Caco-2 (cell line): ENCODE measurements around the gene PNMA8A. TPM values are rescaled to one million over a fixed set of nuclear protein-coding genes. Genes with fewer than 3 reads are reported as not detected.

ENCODE experiments used
- BruUV-seq: library from RNA; stranded (reverse); fragments of 400-500 nt; replicated peaks from 2 replicates; lab custom pipeline; 2021; lab: Mats Ljungman, UMichigan
- CTCF ChIA-PET: fragments of 300-600 bp; sonication (Branson Sonifier 250); formaldehyde crosslinking; loops from one replicate; lab custom pipeline; 2022; ENCODE audit warnings: antibody characterized with exemption; lab: Charles Lee
- POLR2A ChIA-PET: fragments of 300-600 bp; sonication (Branson Sonifier 250); formaldehyde crosslinking; loops from one replicate; lab custom pipeline; 2022; ENCODE audit warnings: antibody characterized with exemption; lab: Charles Lee
- DNase-seq, 2 experiments: peaks; one replicate each; pipeline versions ENCODE4 v3.0.0 to v3.0.0-alpha.2; 2020 to 2022
- H3K27me3 ChIP-seq: replicated peaks from 2 replicates; pipeline ENCODE4 v1.6.0; 2011; ENCODE audit warnings: low read length; ENCODE audit not compliant: control insufficient read depth, insufficient read depth
- H3K36me3 ChIP-seq: 2 replicates; pipeline ENCODE4 v1.5.1; 2011; ENCODE audit warnings: low read length; ENCODE audit not compliant: control insufficient read depth, insufficient read depth
- H3K4me1 ChIP-seq: fragments of 250-450 bp; sonication (Bioruptor Pico); 2 replicates; pipeline ENCODE4 v1.5.1; 2020; ENCODE audit warnings: mild to moderate bottlenecking
- H3K4me3 ChIP-seq: 2 replicates; pipeline ENCODE4 v1.5.1; 2011; ENCODE audit warnings: low read depth, mild to moderate bottlenecking, control low read depth, low read length
- H3K9me3 ChIP-seq: fragments of 250-450 bp; sonication (Bioruptor Pico); 2 replicates; pipeline ENCODE4 v1.5.1; 2020; ENCODE audit warnings: mild to moderate bottlenecking, moderate library complexity
- H3K27ac Mint-ChIP-seq: one replicate; pipeline ENCODE4 v1.8.0; 2022; ENCODE audit warnings: mixed read lengths; ENCODE audit not compliant: unreplicated experiment
- H3K27me3 Mint-ChIP-seq: one replicate; pipeline ENCODE4 v1.8.0; 2022; ENCODE audit warnings: mixed read lengths; ENCODE audit not compliant: insufficient read depth, unreplicated experiment
- H3K36me3 Mint-ChIP-seq: one replicate; pipeline ENCODE4 v1.8.0; 2022; ENCODE audit warnings: mild to moderate bottlenecking, mixed read lengths; ENCODE audit not compliant: insufficient read depth, unreplicated experiment
- H3K4me1 Mint-ChIP-seq: one replicate; pipeline ENCODE4 v1.8.0; 2022; ENCODE audit warnings: low read depth, mixed read lengths; ENCODE audit not compliant: unreplicated experiment
- H3K4me3 Mint-ChIP-seq: one replicate; pipeline ENCODE4 v1.8.0; 2022; ENCODE audit warnings: mild to moderate bottlenecking, moderate library complexity, mixed read lengths; ENCODE audit not compliant: unreplicated experiment
- H3K9me3 Mint-ChIP-seq: one replicate; pipeline ENCODE4 v1.8.0; 2022; ENCODE audit warnings: mixed read lengths; ENCODE audit not compliant: unreplicated experiment
- intact Hi-C: fragments of 100-400 bp; cut with micrococcal nuclease; formaldehyde crosslinking; loops from one replicate; pipeline ENCODE4 v1.10.0; 2022; ENCODE audit not compliant: unreplicated experiment
- total RNA-seq: library from RNA; stranded (reverse); gene quantifications from 2 replicates; pipeline ENCODE4 v1.2.3, GENCODE V29; 2022
- TF ChIP-seq, protein P1 (sequence below), 2 experiments: fragments of 200-600 bp in 1 of 2; IDR thresholded peaks; 1 replicate in 1 of 2; 2 replicates in 1 of 2; pipeline versions ENCODE4 v1.5.1 to v1.8.0; 2011 to 2022; ENCODE audit warnings: antibody characterized with exemption in 1 of 2, control low read depth in 1 of 2, inconsistent platforms in 1 of 2, low read depth in 1 of 2, low read length in 1 of 2, mild to moderate bottlenecking in 1 of 2, moderate library complexity in 1 of 2; ENCODE audit not compliant: insufficient read depth in 1 of 2, severe bottlenecking in 1 of 2, unreplicated experiment in 1 of 2

Gene PNMA8A
- total RNA-seq, 1 experiment from 2014 or later: not detected

DNA sequence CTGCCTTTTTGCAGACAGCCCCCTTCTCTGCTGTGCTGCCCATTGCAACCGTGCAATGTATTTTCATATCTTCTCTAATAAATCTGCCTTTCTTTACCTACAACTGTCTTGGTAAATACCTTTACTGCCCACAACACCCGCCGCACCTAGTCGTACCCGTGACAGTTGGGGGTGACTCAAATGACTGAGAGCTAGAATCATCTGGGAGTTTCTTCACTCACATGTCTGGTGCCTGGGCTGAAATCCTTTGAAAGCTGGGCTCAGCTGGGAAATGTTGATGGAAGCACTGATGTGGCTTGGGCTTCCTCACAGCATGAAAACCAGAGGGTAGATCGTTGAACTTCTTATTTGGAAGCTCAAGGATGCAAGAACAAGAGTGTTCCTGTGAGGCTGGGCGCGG, 2.8 kb upstream of the PNMA8A start:
- ChIA-PET CTCF (no interaction called here), POLR2A (no interaction called here)
- Mint-ChIP-seq H3K27me3 (no peaks in the 10 kb centered on the region), H3K9me3 (peaks cover 6% of the 10 kb centered on the region), H3K36me3 (peaks cover 11% of the 10 kb centered on the region), H3K27ac (no peak overlapping the region), H3K4me1 (no peaks in the 10 kb centered on the region), H3K4me3 (no peak overlapping the region)
- no peaks in the 10 kb centered on the region for H3K4me1 ChIP-seq
- no peak overlapping the region for H3K4me3 ChIP-seq
- no peaks in the 10 kb centered on the region for H3K9me3 ChIP-seq
- intact Hi-C loops: no loop called here
- TF ChIP-seq, protein P1, sequence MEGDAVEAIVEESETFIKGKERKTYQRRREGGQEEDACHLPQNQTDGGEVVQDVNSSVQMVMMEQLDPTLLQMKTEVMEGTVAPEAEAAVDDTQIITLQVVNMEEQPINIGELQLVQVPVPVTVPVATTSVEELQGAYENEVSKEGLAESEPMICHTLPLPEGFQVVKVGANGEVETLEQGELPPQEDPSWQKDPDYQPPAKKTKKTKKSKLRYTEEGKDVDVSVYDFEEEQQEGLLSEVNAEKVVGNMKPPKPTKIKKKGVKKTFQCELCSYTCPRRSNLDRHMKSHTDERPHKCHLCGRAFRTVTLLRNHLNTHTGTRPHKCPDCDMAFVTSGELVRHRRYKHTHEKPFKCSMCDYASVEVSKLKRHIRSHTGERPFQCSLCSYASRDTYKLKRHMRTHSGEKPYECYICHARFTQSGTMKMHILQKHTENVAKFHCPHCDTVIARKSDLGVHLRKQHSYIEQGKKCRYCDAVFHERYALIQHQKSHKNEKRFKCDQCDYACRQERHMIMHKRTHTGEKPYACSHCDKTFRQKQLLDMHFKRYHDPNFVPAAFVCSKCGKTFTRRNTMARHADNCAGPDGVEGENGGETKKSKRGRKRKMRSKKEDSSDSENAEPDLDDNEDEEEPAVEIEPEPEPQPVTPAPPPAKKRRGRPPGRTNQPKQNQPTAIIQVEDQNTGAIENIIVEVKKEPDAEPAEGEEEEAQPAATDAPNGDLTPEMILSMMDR (IDR thresholded peaks at IDR 0.05; ENCODE audit: insufficient read depth in 1 of 2, low read depth in 1 of 2, low read length in 1 of 2, severe bottlenecking in 1 of 2, unreplicated experiment in 1 of 2): no peak
- no peaks in the 10 kb centered on the region for H3K27me3 ChIP-seq
- DNase-seq: no peak
- H3K36me3 ChIP-seq: no peaks in the 10 kb centered on the region
- no TSS peak for BruUV-seq

DNA sequence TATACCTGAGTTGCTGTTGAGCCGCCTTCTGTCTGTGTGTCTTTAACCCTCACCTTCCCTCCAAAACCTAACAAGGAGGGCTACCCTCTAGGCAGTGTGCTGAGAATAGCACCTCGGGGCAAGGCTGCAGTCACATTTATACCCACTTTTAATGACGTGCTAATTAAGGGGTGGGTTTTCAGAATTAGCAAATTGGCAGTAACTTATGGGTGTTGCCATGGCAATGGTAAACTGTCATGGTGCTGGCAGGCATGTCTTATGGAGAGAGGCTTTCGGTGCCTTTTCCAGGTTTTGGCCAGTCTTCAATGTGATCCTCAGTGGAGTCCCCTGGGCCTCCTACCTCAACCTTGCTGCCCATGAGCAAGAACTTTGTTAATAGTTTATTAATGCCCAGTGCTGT, 1.2 kb upstream of the PNMA8A start:
- H3K27me3 Mint-ChIP-seq: no peaks in the 10 kb centered on the region
- CTCF ChIA-PET: no interaction called here
- Histone ChIP-seq H3K36me3 (no peaks in the 10 kb centered on the region), H3K9me3 (no peaks in the 10 kb centered on the region), H3K4me1 (no peaks in the 10 kb centered on the region), H3K4me3 (no peak overlapping the region), H3K27me3 (no peaks in the 10 kb centered on the region)
- no peak overlapping the region for H3K4me3 Mint-ChIP-seq
- TF ChIP-seq, protein P1 (IDR thresholded peaks at IDR 0.05; ENCODE audit: insufficient read depth in 1 of 2, low read depth in 1 of 2, low read length in 1 of 2, severe bottlenecking in 1 of 2, unreplicated experiment in 1 of 2): no peak
- no peak overlapping the region for H3K27ac Mint-ChIP-seq
- POLR2A ChIA-PET: no interaction called here
- no peaks in the 10 kb centered on the region for H3K4me1 Mint-ChIP-seq
- BruUV-seq: no TSS peak
- intact Hi-C loops: no loop called here
- peaks cover 6% of the 10 kb centered on the region for H3K9me3 Mint-ChIP-seq
- no peak for DNase-seq
- peaks cover 11% of the 10 kb centered on the region for H3K36me3 Mint-ChIP-seq

DNA sequence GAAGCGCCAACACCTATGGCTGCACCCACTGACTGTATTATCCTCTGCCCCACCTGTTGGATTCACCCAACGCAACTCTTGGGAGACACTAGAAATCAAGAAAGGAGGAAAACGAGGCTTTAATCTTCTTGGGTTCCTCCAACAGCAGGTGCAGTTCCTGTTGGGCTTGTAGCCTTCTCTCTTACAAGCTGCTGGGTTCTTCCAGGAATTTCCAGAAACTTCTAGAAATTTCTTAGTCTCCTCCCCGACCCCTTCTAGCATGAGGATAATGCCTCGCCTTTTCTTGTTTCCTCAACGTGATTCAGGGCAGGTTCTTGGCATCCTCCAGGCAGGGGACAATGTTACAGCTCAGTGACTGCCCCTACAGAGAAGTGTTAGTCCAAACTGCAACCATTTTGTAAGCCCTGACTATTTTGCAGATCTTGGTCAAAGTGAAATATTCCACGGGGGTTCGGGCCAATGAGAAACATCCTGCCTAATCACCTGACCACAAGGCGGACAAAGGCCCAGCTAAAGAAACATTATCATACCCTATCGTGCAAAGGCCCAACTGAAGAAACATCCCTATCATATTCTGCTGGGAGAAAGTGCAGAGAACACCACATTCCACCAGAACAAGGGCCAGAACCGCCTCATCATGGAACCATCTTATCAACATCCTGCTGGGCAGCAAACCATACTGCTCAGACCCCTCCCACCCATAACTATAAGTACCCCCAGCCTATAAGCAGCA, 614 bp upstream of the PNMA8A start:
- no peak for DNase-seq
- H3K4me3 ChIP-seq: no peak overlapping the region
- no peaks in the 10 kb centered on the region for H3K27me3 ChIP-seq
- no peak overlapping the region for H3K4me3 Mint-ChIP-seq
- no peaks in the 10 kb centered on the region for H3K9me3 ChIP-seq
- H3K36me3 Mint-ChIP-seq: peaks cover 11% of the 10 kb centered on the region
- intact Hi-C loops: no loop called here
- H3K4me1 ChIP-seq: no peaks in the 10 kb centered on the region
- H3K27me3 Mint-ChIP-seq: no peaks in the 10 kb centered on the region
- no peak overlapping the region for H3K27ac Mint-ChIP-seq
- TF ChIP-seq, protein P1 (IDR thresholded peaks at IDR 0.05; ENCODE audit: insufficient read depth in 1 of 2, low read depth in 1 of 2, low read length in 1 of 2, severe bottlenecking in 1 of 2, unreplicated experiment in 1 of 2): no peak
- no TSS peak for BruUV-seq
- peaks cover 6% of the 10 kb centered on the region for H3K9me3 Mint-ChIP-seq
- H3K36me3 ChIP-seq: no peaks in the 10 kb centered on the region
- H3K4me1 Mint-ChIP-seq: no peaks in the 10 kb centered on the region
- POLR2A ChIA-PET: no interaction called here
- CTCF ChIA-PET: no interaction called here
